ENCODE data around the gene WBP11. TPM values are rescaled to one million over a fixed set of nuclear protein-coding genes. Genes with fewer than 3 reads are reported as not detected.

Gene WBP11
- total RNA-seq, 1 experiment from 2014 or later = 75.9 TPM

DNA sequence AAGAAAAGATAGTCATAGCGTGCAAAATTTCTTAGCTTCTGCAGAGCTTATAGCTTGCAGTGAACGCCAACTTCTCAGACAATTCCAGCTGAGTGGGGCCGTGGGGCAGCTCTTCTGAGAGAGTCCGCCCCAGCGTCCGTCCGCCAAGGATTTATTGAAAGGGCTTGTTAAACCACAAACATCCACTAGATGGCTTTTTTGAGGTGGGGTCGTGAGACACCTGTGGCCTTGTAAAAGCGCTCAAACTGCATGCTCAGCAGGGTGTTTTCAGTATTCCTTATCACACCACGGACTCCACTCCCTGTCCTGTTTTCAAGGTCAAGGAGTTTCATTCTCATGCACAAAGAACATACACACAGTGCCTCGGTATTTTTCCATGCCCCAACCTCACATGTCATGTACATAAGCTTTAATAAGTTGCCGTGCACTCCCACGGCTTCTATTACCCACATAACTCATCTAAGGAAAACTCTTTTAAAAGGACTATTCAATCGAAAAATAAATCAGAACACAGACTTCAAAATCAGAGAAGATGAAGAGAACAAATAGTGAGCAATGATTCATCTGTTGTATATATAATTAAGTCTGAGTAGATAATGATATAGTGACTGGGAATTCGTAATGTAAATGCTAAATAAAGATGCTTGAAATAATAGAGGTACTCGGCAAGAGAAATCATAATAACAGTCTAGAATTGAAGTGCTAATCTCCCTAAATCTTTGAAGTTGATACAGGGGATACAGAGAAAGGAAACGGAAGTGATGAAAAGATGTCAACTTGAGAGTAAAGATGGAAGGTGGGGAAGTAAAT is 46.7 kb downstream of the WBP11 start:
- Mint-ChIP-seq H3K27ac (ENCODE audit: unreplicated experiment) (no peak overlapping the region), H3K4me3 (ENCODE audit: low read depth, unreplicated experiment) (no peak overlapping the region), H3K27me3 (ENCODE audit: unreplicated experiment) (no peaks in the 10 kb centered on the region), H3K9me3 (ENCODE audit: low read depth, unreplicated experiment) (peaks cover 6% of the 10 kb centered on the region), H3K36me3 (ENCODE audit: insufficient read depth, unreplicated experiment) (peaks cover 7% of the 10 kb centered on the region), H3K4me1 (ENCODE audit: low read depth, unreplicated experiment) (peaks cover 8% of the 10 kb centered on the region)
- intact Hi-C loops (cut with micrococcal nuclease; ENCODE audit: unreplicated experiment) = no loop called here
- DNase-seq = peak; percentile 54
- TF ChIP-seq, protein P1, sequence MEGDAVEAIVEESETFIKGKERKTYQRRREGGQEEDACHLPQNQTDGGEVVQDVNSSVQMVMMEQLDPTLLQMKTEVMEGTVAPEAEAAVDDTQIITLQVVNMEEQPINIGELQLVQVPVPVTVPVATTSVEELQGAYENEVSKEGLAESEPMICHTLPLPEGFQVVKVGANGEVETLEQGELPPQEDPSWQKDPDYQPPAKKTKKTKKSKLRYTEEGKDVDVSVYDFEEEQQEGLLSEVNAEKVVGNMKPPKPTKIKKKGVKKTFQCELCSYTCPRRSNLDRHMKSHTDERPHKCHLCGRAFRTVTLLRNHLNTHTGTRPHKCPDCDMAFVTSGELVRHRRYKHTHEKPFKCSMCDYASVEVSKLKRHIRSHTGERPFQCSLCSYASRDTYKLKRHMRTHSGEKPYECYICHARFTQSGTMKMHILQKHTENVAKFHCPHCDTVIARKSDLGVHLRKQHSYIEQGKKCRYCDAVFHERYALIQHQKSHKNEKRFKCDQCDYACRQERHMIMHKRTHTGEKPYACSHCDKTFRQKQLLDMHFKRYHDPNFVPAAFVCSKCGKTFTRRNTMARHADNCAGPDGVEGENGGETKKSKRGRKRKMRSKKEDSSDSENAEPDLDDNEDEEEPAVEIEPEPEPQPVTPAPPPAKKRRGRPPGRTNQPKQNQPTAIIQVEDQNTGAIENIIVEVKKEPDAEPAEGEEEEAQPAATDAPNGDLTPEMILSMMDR (IDR thresholded peaks at IDR 0.05; ENCODE audit: unreplicated experiment) = peak; percentile 74
- CTCF ChIA-PET = interaction anchor here (1.3 kb wide), 1 partner anchor 13 kb away, joined by 6 read pairs; no protein-coding TSS in a partner anchor
- BruUV-seq (replicated peaks) = no TSS peak

DNA sequence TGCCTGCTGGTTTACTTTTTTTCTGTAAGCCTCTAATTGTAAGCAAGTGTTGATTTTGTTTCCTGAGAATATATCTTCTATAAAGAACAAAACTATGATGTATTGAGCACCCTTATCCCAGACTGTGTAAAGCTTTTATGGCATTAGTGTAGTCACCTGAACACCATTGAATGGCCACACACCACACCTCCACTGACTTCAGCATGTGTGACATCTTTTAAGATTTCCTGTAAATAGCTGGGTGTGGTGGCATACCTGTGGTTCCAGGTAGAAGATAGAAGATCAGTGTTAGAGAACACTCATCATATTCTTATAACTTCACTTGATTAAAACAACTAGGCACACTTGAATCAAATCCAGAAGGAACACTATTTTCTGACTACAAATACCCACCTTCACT is 51.3 kb downstream of the WBP11 start:
- H3K27ac Mint-ChIP-seq (ENCODE audit: unreplicated experiment) = no peak overlapping the region
- H3K36me3 Mint-ChIP-seq (ENCODE audit: insufficient read depth, unreplicated experiment) = peaks cover 7% of the 10 kb centered on the region
- no peak overlapping the region for H3K4me3 Mint-ChIP-seq (ENCODE audit: low read depth, unreplicated experiment)
- no peaks in the 10 kb centered on the region for H3K27me3 Mint-ChIP-seq (ENCODE audit: unreplicated experiment)
- intact Hi-C loops (cut with micrococcal nuclease; ENCODE audit: unreplicated experiment) = no loop called here
- CTCF ChIA-PET = interaction anchor here (0.7 to 0.9 kb wide), 3 partner anchors 13 to 244 kb away, joined by 3 to 4 read pairs (median 3); no protein-coding TSS in a partner anchor
- DNase-seq = no peak
- TF ChIP-seq, protein P1 (IDR thresholded peaks at IDR 0.05; ENCODE audit: unreplicated experiment) = no peak
- BruUV-seq (replicated peaks) = no TSS peak
- peaks cover 8% of the 10 kb centered on the region for H3K4me1 Mint-ChIP-seq (ENCODE audit: low read depth, unreplicated experiment)
- no peaks in the 10 kb centered on the region for H3K9me3 Mint-ChIP-seq (ENCODE audit: low read depth, unreplicated experiment)

DNA sequence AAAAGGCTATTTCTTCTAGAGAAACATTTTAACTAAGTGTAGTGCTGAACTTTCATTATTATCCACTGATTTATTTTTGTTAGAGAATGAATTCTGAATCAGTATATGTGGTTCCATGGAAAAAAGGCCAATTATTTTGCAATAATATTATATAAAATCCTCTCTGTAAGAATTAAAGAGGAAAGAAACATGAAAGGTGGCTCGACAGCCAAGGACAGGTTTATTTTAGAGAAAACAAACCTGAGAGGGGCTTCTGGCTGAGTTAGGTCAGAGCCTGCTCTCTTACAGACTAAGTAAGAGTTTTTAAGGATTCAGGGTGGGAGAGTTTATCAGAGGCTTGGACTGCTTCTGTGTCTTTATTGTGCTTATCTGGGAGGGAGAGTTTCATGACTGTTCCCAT is 60.2 kb downstream of the WBP11 start:
- CTCF ChIA-PET = no interaction called here
- intact Hi-C loops (cut with micrococcal nuclease; ENCODE audit: unreplicated experiment) = no loop called here
- Mint-ChIP-seq H3K9me3 (ENCODE audit: low read depth, unreplicated experiment) (peaks cover 18% of the 10 kb centered on the region), H3K27me3 (ENCODE audit: unreplicated experiment) (no peaks in the 10 kb centered on the region), H3K4me1 (ENCODE audit: low read depth, unreplicated experiment) (no peaks in the 10 kb centered on the region), H3K36me3 (ENCODE audit: insufficient read depth, unreplicated experiment) (no peaks in the 10 kb centered on the region), H3K27ac (ENCODE audit: unreplicated experiment) (no peak overlapping the region), H3K4me3 (ENCODE audit: low read depth, unreplicated experiment) (no peak overlapping the region)
- DNase-seq = no peak
- TF ChIP-seq, protein P1 (IDR thresholded peaks at IDR 0.05; ENCODE audit: unreplicated experiment) = no peak
- BruUV-seq (replicated peaks) = no TSS peak

DNA sequence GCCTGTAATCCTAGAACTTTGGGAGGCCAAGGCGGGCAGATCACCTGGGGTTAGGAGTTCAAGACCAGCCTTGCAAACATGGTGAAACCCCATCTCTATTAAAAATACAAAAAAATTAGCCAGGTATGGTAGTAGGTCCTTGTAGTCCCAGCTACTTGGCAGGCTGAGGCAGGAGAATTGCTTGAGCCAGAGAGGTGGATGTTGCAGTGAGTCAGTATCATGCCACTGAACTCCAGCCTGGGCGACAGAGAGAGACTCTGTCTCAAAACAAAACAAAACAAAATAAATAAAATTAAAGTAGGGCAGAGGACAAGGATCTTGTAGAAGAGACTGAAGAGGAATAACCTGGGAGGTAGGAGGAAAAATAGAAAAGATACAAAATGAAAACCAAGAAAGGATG is 61.3 kb downstream of the WBP11 start:
- H3K4me3 Mint-ChIP-seq (ENCODE audit: low read depth, unreplicated experiment) = no peak overlapping the region
- CTCF ChIA-PET = no interaction called here
- H3K4me1 Mint-ChIP-seq (ENCODE audit: low read depth, unreplicated experiment) = no peaks in the 10 kb centered on the region
- H3K36me3 Mint-ChIP-seq (ENCODE audit: insufficient read depth, unreplicated experiment) = no peaks in the 10 kb centered on the region
- H3K27ac Mint-ChIP-seq (ENCODE audit: unreplicated experiment) = no peak overlapping the region
- intact Hi-C loops (cut with micrococcal nuclease; ENCODE audit: unreplicated experiment) = no loop called here
- TF ChIP-seq, protein P1 (IDR thresholded peaks at IDR 0.05; ENCODE audit: unreplicated experiment) = no peak
- no peak for DNase-seq
- no peaks in the 10 kb centered on the region for H3K27me3 Mint-ChIP-seq (ENCODE audit: unreplicated experiment)
- no TSS peak for BruUV-seq (replicated peaks)
- peaks cover 18% of the 10 kb centered on the region for H3K9me3 Mint-ChIP-seq (ENCODE audit: low read depth, unreplicated experiment)

Measured in Calu3 (cell line).